SKM-1 treated with dmso at 0.1 percent for 144 hours (cell line): ENCODE measurements around the gene DCTD.

ENCODE experiments used
- DNase-seq: peaks from one replicate; lab custom pipeline; 2025; ENCODE audit not compliant: unreplicated experiment; lab: John Stamatoyannopoulos, UW

The DCTD gene

DNA sequence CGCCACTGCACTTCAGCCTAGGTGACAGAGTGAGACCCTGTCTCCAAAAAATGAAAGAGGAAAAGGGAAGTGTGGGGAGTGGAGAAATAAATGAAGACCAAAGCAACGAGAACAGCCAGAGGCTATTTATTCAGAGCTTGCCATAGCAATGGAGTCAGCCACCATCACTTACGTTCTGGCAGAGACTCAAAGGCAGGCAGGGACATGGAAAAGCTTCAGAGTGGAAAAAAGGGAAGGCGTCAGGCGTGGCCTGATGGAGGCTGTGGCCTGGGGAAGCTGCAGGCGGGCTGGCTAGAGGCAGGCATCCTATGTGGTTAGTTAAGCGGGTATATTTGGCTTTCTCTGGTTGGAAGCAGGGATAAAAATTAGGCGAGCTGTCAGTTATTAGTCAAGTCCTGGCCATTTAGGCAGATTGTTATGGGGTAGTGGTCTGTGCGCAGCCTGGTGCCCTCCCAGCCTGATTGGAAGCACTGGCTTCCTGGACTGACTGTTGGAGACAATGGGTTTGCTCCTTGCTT, 73.3 kb downstream of the DCTD start:
- no peak for DNase-seq

GRCh38 chr4:182842759-182843390, 74.3 kb downstream of the DCTD start:
- DNase-seq, result no peak

DNA sequence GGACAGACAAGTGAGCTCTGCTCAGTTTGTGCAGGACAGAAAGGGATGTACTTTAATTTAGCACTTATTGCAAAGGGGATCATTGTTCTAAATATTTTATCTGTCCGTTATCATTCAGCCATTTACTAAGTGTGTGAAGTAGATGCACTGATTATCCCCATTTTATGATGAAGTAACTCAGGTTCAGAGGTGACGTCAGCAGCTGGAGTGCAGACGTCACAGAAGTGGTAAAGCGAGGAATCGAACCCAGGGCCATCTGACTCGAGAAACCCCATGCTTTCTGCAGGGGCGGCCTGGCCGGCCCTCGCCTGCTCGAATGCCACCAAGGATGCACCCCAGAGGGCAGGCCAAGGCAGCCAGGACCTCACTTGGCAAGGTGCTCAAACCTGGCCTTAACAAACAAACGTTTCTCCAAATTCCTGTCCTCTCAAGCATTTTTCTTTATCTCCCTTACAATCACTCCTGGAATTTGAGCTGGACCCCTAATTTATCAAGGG, 75.0 kb downstream of the DCTD start:
- DNase-seq, result no peak

- DNase-seq, result no peak
Measured at GRCh38 chr4:182840108-182840507, 77.1 kb downstream of the DCTD start.
